HUES6 (cell line): ENCODE measurements around the gene GNL3L.
"Not testable (repeated sequence)": the region's sequence is repeated elsewhere in the genome, so short reads cannot be mapped to it uniquely, and the experiment has no call there.

Experiments
- H3K27ac ChIP-seq: 2 replicates; pipeline ENCODE4 v1.7.0; 2013; ENCODE audit warnings: low read depth, mild to moderate bottlenecking, low read length, inconsistent platforms
- H3K27me3 ChIP-seq: 2 replicates; pipeline ENCODE4 v1.6.1; 2013; ENCODE audit warnings: low read length; ENCODE audit not compliant: control insufficient read depth, insufficient read depth
- H3K36me3 ChIP-seq: 2 replicates; pipeline ENCODE4 v1.6.1; 2013; ENCODE audit warnings: low read length; ENCODE audit not compliant: control insufficient read depth, insufficient read depth
- H3K4me1 ChIP-seq: 2 replicates; pipeline ENCODE4 v1.6.1; 2013; ENCODE audit warnings: low read length; ENCODE audit not compliant: control insufficient read depth, insufficient read depth
- H3K4me3 ChIP-seq: 2 replicates; pipeline ENCODE4 v1.5.1; 2013; ENCODE audit warnings: low read depth, low read length
- H3K9ac ChIP-seq: one replicate; pipeline ENCODE4 v1.6.1; 2013; ENCODE audit warnings: mild to moderate bottlenecking, low read length
- H3K9me3 ChIP-seq: 2 replicates; pipeline ENCODE4 v1.6.1; 2013; ENCODE audit warnings: low read depth, low read length; ENCODE audit not compliant: control insufficient read depth, insufficient read depth

GNL3L gene

GRCh38 chrX:54529552-54530356, at the start of gene GNL3L:
Gene GNL3L, plus strand, starts transcription at chrX:54530219. Its CDS starts 2,348 bp downstream, at chrX:54532567.
- Histone ChIP-seq H3K36me3 (peaks cover 25% of the 10 kb centered on the region), H3K9me3 (peaks cover 8% of the 10 kb centered on the region; the same call in 1 of the 2 replicates), H3K4me1 (peaks cover 10% of the 10 kb centered on the region; the same call in 1 of the 2 replicates), H3K27ac (peak within 1 kb of the TSS; percentile 91; the same call in 1 of the 2 replicates), H3K4me3 (peak within 1 kb of the TSS; percentile 96), H3K9ac (peak within 1 kb of the TSS; percentile 97), H3K27me3 (no peaks in the 10 kb centered on the region)

GRCh38 chrX:54482839-54483593, 47.0 kb upstream of the GNL3L start:
- Histone ChIP-seq H3K9ac (peak overlapping the region; percentile 56), H3K9me3 (no peaks in the 10 kb centered on the region; the same call in 1 of the 2 replicates), H3K36me3 (no peaks in the 10 kb centered on the region), H3K27ac (no peak overlapping the region; the same call in 1 of the 2 replicates), H3K4me1 (peaks cover 60% of the 10 kb centered on the region), H3K4me3 (peak overlapping the region; percentile 42), H3K27me3 (no peaks in the 10 kb centered on the region)

GRCh38 chrX:54483946-54484345, 46.1 kb upstream of the GNL3L start:
- Histone ChIP-seq H3K27ac (no peak overlapping the region), H3K4me1 (peaks cover 53% of the 10 kb centered on the region), H3K9ac (no peak overlapping the region), H3K27me3 (no peaks in the 10 kb centered on the region), H3K9me3 (peaks cover 2% of the 10 kb centered on the region; the same call in 1 of the 2 replicates), H3K36me3 (no peaks in the 10 kb centered on the region), H3K4me3 (no peak overlapping the region)

GRCh38 chrX:54484666-54485065, 45.4 kb upstream of the GNL3L start:
- H3K27me3 ChIP-seq = no peaks in the 10 kb centered on the region
- no peak overlapping the region for H3K9ac ChIP-seq
- H3K9me3 ChIP-seq = peaks cover 2% of the 10 kb centered on the region; the same call in 1 of the 2 replicates
- H3K27ac ChIP-seq = no peak overlapping the region
- peaks cover 48% of the 10 kb centered on the region for H3K4me1 ChIP-seq
- no peak overlapping the region for H3K4me3 ChIP-seq
- no peaks in the 10 kb centered on the region for H3K36me3 ChIP-seq

GRCh38 chrX:54489819-54490218, 40.2 kb upstream of the GNL3L start:
- peaks cover 28% of the 10 kb centered on the region for H3K4me1 ChIP-seq
- H3K9me3 ChIP-seq, H3K27ac ChIP-seq: not testable (repeated sequence)

GRCh38 chrX:54492340-54492739, 37.7 kb upstream of the GNL3L start:
- no peaks in the 10 kb centered on the region for H3K27me3 ChIP-seq
- peaks cover 8% of the 10 kb centered on the region; the same call in 1 of the 2 replicates for H3K9me3 ChIP-seq
- H3K4me1 ChIP-seq = peaks cover 33% of the 10 kb centered on the region
- no peak overlapping the region for H3K27ac ChIP-seq
- H3K4me3 ChIP-seq = no peak overlapping the region
- no peak overlapping the region for H3K9ac ChIP-seq
- H3K36me3 ChIP-seq = no peaks in the 10 kb centered on the region

More at GRCh38 chrX:54489819-54490218, 40.2 kb upstream of the GNL3L start:
- H3K9ac ChIP-seq, H3K4me3 ChIP-seq, H3K36me3 ChIP-seq, H3K27me3 ChIP-seq: not testable (repeated sequence)

GRCh38 chrX:54494166-54494988, 35.6 kb upstream of the GNL3L start:
- peak overlapping the region; percentile 93 for H3K4me3 ChIP-seq
- H3K9me3 ChIP-seq = peaks cover 11% of the 10 kb centered on the region; the same call in 1 of the 2 replicates
- H3K27ac ChIP-seq = peak overlapping the region; percentile 64; the same call in 1 of the 2 replicates
- H3K4me1 ChIP-seq = peaks cover 48% of the 10 kb centered on the region
- H3K9ac ChIP-seq = peak overlapping the region; percentile 91
- H3K36me3 ChIP-seq = no peaks in the 10 kb centered on the region
- H3K27me3 ChIP-seq = no peaks in the 10 kb centered on the region

GRCh38 chrX:54494989-54495813, 34.8 kb upstream of the GNL3L start:
- Histone ChIP-seq H3K36me3 (no peaks in the 10 kb centered on the region), H3K4me1 (peaks cover 49% of the 10 kb centered on the region), H3K27me3 (no peaks in the 10 kb centered on the region), H3K9ac (peak overlapping the region; percentile 91), H3K27ac (peak overlapping the region; percentile 86; the same call in 1 of the 2 replicates), H3K4me3 (peak overlapping the region; percentile 93), H3K9me3 (peaks cover 11% of the 10 kb centered on the region; the same call in 1 of the 2 replicates)

GRCh38 chrX:54495814-54496516, 34.1 kb upstream of the GNL3L start, which contains the start of gene FGD1:
Gene FGD1, minus strand, starts transcription at chrX:54496234. Its CDS starts 802 bp downstream, at chrX:54495432.
- H3K9ac ChIP-seq = peak within 1 kb of the TSS; percentile 91
- H3K4me1 ChIP-seq = peaks cover 49% of the 10 kb centered on the region
- H3K27ac ChIP-seq = peak within 1 kb of the TSS; percentile 86; the same call in 1 of the 2 replicates
- H3K9me3 ChIP-seq = peaks cover 14% of the 10 kb centered on the region; the same call in 1 of the 2 replicates
- H3K4me3 ChIP-seq = peak within 1 kb of the TSS; percentile 93
- no peaks in the 10 kb centered on the region for H3K27me3 ChIP-seq
- H3K36me3 ChIP-seq = no peaks in the 10 kb centered on the region
